HG02763 (cell line): ENCODE results near the gene TINAGL1.
"Not testable (repeated sequence)": the region's sequence is repeated elsewhere in the genome, so short reads cannot be mapped to it uniquely, and the experiment has no call there.

Experiments
- ATAC-seq: cut with Tn5 transposase; IDR thresholded peaks from one replicate; pipeline ENCODE4 v1.9.1; 2021; ENCODE audit warnings: mild to moderate bottlenecking, moderate library complexity; ENCODE audit not compliant: unreplicated experiment

TINAGL1 gene

GRCh38 chr1:31583082-31583994 is 7.0 kb downstream of the TINAGL1 start:
- ATAC-seq: no peak

DNA sequence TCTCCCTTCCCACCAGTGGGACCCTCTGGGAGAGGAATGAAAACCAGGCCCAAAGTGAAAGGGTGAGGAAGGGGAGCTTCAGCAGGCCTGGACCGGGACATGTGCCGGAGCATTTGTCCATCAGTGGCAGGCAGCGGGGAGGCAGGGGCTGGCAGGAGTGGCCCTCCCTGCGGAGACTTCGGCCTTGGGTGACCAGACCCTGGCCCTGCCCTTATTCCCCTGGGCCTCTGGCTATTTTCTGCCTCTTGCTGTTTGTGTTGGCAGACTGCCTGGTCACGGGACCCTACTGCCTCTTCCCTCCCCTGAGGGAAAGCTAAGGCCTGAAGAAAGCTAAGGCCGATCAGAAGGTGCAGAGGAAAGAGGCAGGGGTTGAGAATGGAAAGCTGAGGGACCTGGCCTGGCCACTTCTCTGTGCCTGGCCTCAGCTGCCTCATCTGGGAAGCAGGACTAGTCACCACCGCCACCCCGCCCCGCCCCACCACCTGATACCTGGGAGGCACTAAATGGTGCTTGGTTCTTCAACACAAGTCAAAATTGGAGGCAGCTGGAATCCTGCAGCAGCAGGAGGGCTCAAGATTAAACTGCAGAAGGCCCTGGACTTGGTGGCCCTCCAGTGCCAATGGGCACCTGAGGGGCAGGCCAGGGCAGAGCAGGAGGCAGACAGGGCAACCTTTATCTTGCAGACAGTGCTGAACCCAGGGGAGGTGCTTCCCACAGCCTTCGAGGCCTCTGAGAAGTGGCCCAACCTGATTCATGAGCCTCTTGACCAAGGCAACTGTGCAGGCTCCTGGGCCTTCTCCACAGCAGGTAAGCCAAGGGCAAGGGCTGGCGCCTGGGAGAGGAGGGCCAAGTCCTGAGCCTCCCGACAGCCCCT is 7.9 kb downstream of the TINAGL1 start:
- ATAC-seq: no peak

DNA sequence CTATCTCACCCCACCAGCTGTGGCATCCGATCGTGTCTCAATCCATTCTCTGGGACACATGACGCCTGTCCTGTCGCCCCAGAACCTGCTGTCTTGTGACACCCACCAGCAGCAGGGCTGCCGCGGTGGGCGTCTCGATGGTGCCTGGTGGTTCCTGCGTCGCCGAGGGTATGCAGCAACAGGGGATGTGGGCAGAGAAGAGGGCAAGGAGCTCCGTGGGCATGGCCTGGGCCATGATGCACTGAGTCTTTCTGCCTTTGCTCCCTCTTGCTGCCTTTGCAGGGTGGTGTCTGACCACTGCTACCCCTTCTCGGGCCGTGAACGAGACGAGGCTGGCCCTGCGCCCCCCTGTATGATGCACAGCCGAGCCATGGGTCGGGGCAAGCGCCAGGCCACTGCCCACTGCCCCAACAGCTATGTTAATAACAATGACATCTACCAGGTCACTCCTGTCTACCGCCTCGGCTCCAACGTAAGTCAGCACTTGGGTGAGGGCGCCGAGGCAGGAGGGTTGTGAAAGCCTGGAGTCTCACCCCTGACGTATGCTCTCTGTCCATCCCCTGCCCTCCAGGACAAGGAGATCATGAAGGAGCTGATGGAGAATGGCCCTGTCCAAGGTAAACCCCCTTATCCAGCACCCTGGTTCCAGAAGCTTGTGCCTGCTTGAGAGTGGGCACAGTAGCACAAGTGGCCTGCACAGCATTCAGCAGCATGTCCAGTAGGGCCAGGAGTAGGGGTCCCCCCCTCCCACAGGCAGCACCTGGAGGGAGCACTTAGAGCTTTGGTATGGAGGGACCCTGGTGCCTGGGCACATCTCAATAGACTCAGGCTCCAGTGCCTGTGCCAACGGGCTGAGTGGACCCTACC is 8.8 kb downstream of the TINAGL1 start:
- ATAC-seq: no peak

DNA sequence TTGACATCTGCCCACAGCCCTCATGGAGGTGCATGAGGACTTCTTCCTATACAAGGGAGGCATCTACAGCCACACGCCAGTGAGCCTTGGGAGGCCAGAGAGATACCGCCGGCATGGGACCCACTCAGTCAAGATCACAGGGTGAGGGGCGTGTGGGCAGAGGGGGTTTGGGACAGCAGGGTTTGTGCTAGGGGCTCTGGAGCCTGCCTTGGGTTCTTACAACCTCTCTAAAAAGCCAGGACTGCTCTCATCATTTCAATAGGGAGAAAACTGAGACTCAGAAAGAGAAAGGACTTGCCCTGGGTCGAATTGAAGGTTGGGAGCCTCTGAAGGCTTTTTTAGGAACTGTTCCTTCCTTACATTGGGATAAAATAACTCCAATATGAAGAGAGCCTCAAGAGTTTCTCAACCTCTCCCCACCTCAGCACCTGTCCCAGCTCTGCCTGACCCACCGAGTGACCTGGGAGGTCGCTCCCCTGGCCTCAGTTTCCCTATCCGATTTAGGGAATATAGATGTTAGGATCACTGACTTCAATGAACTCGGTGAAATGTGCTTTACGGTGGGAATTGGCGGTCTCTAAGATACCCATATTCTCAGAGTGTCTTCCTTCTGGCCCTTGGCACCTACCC is 9.5 kb downstream of the TINAGL1 start:
- ATAC-seq: no peak

GRCh38 chr1:31586376-31587327 is 10.3 kb downstream of the TINAGL1 start:
- no peak for ATAC-seq

- not testable (repeated sequence) for ATAC-seq
These were observed 11.0 kb downstream of the TINAGL1 start for GRCh38 chr1:31587328-31587699.

DNA sequence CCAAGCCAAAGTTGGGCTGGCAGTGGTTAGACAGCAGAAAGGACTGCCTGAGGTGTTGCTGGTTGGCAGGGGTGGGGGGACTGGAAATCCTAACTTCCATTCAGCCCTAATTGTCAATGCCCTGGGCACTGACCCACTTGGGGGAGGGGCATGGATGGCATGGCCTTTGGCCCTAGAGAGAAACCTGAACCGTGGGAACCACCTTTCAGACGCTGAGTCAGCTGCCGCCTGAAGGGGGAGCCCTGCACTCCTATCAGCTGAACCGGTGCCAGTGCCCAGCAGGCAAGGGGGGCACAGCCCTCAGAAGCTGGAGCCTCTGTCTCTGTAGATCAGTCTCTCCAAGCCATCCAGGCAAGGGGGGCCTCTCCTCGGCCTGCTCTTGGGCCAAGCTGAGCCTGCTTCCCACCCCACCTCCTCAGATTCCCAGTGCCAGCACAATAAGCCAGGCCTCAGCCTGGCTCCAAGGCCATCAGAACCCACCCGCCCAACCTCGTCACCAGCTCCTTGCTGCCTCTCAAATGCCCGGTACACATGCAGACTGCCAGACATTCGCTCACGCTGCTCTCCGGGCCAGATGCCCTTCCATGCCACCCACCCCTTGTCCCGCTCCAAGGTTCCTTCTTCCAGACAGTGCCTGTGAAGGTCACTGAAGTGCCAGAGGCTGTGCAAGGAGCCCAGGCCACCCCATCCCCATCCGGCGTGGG is 11.6 kb downstream of the TINAGL1 start:
- no peak for ATAC-seq

- no peak for ATAC-seq
These were observed 12.6 kb downstream of the TINAGL1 start for GRCh38 chr1:31588751-31589515.

GRCh38 chr1:31591425-31592093 is 15.2 kb downstream of the TINAGL1 start:
- ATAC-seq: no peak

- ATAC-seq: no peak
These were observed 15.8 kb downstream of the TINAGL1 start for GRCh38 chr1:31592132-31592531.

- ATAC-seq: no peak
These were observed 16.9 kb downstream of the TINAGL1 start for GRCh38 chr1:31593136-31593665.

GRCh38 chr1:31593770-31594632 is 17.7 kb downstream of the TINAGL1 start:
- no peak for ATAC-seq

DNA sequence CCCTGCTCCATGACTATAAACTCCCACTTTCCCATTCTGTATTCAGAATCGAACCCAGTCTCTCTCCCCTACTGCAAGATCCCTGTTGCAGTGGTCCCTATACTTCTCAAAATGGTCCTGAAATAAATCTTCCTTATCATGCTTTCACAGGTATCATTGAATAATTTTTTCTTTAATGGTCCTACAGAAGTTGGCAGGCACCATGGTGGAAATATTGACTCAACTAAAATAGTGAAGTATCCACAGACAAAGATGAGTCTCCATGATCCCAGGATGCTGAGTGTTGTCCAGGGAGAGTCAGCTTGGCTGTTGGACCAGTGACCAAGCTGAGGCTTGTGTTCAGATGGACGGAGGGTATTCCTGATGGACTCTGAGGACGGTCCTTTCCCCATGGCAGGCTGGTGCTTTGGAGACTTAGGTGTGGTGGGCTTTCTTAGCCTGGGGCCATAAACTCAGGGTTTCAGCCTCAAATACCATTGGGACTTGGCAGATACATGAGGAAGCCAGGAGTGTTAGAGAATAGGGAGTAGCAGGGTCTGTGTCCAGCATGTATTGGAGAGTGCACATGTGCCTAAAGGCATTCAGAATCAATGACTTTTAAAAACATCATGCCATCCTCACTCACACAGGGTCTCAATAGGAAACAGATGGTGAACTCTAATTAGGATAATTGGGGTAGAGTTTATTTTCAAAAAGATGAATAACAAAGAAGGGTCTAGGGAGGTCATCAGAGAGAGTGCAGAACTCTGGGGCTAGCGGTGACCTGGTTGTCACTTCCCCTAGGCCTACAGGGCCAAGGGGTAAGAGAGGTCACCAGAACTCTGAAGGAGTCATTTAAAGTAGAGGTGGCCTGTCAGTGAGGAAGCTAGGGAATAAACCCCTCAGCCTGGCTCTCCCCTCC is 19.8 kb downstream of the TINAGL1 start:
- ATAC-seq: no peak

DNA sequence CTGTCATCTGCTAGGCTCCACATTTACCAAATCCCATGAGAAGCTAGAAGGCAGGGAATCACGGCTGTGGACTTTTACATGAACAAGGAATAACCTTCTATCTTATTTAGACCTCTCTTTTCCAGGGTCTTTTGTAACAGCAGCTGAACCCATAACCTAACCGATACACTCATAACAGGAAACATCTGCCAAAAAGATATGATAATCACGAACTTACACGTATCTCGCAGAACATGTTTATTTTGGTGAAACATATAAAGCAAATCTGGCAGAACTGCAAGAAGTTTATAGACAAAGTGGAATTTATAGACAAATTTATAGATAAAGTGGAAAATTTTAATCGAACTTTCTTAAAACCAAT is 20.4 kb downstream of the TINAGL1 start:
- ATAC-seq: no peak

DNA sequence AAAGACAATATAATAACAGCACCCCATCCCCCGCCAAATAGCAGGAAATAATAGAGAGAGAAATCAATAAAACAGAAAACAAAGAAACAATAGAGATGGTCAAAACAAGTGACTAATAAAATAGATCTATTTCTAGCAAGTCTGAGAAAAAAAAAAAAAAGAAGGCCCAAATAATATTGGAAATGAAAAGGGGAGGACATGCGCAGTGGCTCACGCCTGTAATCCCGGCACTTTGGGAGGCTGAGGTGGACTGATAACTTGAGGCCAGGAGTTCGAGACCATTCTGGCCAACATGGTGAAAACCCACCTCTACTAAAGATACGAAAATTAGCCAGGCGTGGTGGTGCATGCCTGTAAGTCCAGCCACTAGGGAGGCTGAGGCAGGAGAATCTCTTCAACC is 22.7 kb downstream of the TINAGL1 start:
- no peak for ATAC-seq
